GM10266 (cell line): ENCODE results near the gene CHD2.
"Not testable (repeated sequence)": the region's sequence is repeated elsewhere in the genome, so short reads cannot be mapped to it uniquely, and the experiment has no call there.

ENCODE experiments used
- DNase-seq: peaks from one replicate; pipeline ENCODE4 v3.0.0; 2012; ENCODE audit errors: extremely low spot score
- TF ChIP-seq, protein P1 (sequence below): IDR thresholded peaks from 2 replicates; pipeline ENCODE4 v1.5.1; 2012; ENCODE audit warnings: mild to moderate bottlenecking, low read depth; ENCODE audit not compliant: control insufficient read depth, insufficient read depth; ENCODE audit errors: missing control alignments

Gene CHD2

DNA sequence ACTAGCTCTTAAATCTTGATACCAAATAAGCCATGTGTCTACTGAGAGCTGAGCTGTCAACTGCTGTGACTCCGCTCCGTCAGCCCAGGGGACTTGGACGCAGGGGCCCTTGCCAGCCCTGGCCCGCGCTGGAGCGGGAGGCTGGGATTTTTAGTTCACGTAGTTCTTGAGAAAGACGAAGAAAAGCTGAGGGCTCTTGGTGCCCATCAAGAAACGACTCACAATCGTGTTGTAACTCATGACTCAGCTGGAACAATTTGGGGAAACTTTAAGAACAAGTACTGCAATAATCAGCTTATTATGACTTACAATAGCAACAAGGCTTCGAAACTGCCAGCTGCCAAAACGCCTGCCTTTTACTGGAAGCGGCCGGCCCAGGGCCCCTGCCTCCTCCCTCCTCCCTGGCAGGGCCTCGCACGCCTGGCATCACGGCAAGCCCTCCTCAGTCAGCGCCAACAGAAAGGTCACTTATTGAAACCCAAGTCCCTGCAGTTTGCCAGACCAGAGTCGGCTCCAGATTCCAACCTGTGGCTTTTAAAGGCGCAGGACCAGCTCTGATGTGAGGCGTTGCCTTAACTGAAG is 128.6 kb downstream of the CHD2 start:
- DNase-seq, result peak; percentile 12

DNA sequence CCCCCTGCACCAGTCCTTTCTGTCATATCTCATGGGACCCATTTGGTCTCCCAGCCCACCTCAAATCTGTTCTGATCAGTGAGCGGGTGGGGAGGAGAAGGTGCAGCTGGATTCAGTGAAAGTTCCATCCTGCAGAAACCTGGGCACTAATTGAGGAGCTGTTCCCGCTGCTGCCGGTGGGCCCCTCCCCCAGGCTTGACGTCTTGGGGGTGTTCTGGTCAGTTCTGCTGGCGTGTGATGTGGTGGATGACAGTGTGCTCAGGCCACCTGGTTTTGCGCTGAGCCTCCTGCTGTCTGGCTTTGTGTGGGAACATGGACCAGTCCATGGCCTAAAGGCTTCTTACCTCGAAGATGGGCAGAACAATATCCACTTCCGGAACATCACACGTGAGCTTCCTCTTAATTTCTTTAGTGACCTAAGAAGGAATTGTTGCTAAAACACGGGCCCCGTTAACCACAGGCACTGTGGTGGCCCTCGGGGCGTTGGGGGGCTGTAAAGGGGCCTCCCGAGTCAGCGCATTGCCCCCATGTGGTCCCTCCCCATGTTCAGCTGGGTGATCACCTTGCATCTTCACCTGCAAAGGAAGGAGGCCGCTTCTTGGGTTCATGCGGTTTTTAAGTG is 129.2 kb downstream of the CHD2 start:
- TF ChIP-seq, protein P1, sequence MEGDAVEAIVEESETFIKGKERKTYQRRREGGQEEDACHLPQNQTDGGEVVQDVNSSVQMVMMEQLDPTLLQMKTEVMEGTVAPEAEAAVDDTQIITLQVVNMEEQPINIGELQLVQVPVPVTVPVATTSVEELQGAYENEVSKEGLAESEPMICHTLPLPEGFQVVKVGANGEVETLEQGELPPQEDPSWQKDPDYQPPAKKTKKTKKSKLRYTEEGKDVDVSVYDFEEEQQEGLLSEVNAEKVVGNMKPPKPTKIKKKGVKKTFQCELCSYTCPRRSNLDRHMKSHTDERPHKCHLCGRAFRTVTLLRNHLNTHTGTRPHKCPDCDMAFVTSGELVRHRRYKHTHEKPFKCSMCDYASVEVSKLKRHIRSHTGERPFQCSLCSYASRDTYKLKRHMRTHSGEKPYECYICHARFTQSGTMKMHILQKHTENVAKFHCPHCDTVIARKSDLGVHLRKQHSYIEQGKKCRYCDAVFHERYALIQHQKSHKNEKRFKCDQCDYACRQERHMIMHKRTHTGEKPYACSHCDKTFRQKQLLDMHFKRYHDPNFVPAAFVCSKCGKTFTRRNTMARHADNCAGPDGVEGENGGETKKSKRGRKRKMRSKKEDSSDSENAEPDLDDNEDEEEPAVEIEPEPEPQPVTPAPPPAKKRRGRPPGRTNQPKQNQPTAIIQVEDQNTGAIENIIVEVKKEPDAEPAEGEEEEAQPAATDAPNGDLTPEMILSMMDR, result no peak
- DNase-seq, result no peak

More for the DNA sequence above, 128.6 kb downstream of the CHD2 start:
- TF ChIP-seq, protein P1, result no peak

DNA sequence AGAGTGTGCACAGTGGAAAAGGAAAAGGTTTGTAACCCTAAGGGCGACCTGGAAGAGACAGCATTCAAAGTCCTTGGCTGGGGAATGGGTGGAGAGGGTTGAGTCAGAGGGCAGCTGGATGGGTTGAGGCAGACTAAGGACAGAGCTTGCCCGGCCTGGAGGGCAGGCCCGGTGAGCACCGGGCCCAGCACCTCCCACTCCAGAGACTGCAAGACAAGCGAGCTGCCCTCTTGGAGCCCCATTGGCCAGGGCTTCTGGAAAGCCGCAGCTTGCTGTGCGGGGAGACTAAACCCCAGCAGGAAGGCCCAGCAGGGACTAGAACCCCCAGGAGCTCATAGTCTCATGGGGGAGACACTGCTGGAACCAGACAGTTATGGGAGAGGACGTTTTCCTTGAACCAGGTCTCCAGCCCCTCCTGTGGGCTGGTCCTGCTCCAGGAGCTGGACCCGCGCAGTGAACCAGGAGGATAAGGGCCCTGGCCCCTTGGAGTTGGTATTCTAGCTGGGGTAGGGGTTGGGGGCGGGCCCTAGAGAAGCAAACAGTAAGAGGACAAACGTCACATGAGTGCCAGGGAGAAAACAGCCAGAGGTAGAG is 129.8 kb downstream of the CHD2 start:
- DNase-seq, result no peak
- TF ChIP-seq, protein P1, result no peak

GRCh38 chr15:93030430-93031102 is 130.4 kb downstream of the CHD2 start:
- peak; percentile 89 for DNase-seq
- TF ChIP-seq, protein P1, result peak; percentile 79

- peak; percentile 18 for DNase-seq
- TF ChIP-seq, protein P1, result no peak
Measured at GRCh38 chr15:93031103-93031464, 131.0 kb downstream of the CHD2 start.

DNA sequence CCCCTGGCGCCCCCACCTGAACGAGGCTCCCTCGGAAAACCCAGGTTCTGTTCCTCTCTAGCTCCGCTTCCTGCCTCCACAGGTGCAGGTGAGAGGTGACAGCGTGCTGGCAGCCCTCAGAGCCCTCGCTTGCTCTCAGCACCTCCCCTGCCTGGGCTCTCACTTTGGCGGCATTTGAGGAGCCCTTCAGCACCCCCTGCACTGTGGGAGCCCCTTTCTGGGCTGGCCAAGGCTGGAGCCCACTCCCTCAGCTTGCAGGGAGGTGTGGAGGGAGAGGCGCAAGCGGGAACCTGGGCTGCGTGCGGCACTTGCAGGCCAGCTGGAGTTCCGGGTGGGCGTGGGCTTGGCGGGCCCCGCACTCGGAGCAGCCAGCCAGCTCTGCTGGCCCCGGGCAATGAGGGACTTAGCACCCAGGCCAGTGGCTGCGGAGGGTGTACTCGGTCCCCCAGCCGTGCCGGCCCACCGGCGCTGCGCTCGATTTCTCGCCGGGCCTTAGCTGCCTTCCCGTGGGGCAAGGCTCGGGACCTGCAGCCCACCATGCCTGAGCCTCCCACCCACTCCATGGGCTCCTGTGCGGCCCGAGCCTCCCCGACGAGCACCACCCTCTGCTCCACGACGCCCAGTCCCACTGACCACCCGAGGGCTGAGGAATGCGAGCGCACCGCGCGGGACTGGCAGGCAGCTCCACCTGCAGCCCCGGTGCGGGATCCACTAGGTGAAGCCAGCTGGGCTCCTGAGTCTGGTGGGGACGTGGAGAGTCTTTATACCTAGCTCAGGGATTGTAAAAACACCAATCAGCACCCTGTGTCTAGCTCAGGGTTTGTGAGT is 131.6 kb downstream of the CHD2 start:
- DNase-seq, result not testable (repeated sequence)

DNA sequence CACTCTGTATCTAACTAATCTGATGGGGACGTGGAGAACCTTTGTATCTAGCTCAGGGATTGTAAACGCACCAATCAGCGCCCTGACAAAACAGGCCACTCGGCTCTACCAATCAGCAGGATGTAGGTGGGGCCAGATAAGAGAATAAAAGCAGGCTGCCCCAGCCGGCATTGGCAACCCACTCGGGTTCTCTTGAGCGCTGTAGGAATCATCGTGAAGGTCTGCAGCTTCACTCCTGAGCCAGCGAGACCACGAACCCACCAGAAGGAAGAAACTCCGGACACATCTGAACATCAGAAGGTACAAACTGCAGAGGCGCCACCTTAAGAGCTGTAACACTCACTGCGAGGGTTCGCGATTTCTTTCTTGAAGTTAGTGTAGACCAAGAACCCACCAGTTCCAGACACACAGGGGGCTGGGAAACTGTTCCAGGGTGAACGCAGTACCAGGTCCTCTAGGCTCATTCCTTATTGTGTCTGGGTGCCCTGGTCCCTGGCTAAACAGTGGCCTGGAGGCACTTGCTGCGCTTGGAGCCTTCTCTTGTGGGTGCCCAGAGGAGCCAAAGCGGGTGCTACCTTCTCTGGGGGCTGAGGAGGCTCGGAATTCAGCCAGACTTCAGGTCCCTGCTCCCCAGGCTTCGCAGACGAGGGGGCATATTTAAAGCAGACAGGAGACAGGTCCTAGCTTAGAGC is 132.5 kb downstream of the CHD2 start:
- not testable (repeated sequence) for DNase-seq
